ENCODE results near the gene AP3S2.
"Not testable (repeated sequence)": the region's sequence is repeated elsewhere in the genome, so short reads cannot be mapped to it uniquely, and the experiment has no call there.

Gene AP3S2

DNA sequence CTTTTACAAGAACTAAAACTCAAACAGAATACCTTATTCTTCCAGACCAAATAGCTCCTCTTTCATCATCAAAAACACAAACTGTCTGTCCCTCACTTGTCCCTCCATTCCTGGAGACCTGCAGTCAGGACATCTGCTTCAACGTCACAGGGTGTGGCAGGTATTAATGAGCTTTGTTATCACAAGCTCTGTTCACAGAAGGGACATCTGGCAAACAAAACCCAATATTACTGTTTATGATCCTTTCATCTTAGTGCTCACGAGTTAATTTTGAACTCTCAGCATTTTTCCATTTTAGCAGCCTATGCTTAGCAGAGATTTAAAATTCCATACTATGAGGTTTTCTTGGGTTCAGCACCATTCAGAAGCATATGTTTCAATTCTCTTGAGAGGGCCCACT lies 32.9 kb downstream of the AP3S2 start:
- Histone ChIP-seq H2AFZ (no peak overlapping the region), H3K36me3 (ENCODE audit: control insufficient read depth, insufficient read depth, low read length) (no peaks in the 10 kb centered on the region), H3K27ac (no peak overlapping the region), H3K9ac (no peak overlapping the region), H3K4me2 (ENCODE audit: low read length) (no peak overlapping the region), H3K4me3 (ENCODE audit: low read depth, low read length) (no peak overlapping the region), H3K79me2 (no peaks in the 10 kb centered on the region), H3K27me3 (ENCODE audit: control insufficient read depth, insufficient read depth, low read length) (no peaks in the 10 kb centered on the region), H3K4me1 (peaks cover 3% of the 10 kb centered on the region), H3K9me3 (ENCODE audit: control insufficient read depth, low read length) (no peaks in the 10 kb centered on the region)
- TF ChIP-seq, protein P1, sequence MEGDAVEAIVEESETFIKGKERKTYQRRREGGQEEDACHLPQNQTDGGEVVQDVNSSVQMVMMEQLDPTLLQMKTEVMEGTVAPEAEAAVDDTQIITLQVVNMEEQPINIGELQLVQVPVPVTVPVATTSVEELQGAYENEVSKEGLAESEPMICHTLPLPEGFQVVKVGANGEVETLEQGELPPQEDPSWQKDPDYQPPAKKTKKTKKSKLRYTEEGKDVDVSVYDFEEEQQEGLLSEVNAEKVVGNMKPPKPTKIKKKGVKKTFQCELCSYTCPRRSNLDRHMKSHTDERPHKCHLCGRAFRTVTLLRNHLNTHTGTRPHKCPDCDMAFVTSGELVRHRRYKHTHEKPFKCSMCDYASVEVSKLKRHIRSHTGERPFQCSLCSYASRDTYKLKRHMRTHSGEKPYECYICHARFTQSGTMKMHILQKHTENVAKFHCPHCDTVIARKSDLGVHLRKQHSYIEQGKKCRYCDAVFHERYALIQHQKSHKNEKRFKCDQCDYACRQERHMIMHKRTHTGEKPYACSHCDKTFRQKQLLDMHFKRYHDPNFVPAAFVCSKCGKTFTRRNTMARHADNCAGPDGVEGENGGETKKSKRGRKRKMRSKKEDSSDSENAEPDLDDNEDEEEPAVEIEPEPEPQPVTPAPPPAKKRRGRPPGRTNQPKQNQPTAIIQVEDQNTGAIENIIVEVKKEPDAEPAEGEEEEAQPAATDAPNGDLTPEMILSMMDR (IDR thresholded peaks at IDR 0.05) = no peak

DNA sequence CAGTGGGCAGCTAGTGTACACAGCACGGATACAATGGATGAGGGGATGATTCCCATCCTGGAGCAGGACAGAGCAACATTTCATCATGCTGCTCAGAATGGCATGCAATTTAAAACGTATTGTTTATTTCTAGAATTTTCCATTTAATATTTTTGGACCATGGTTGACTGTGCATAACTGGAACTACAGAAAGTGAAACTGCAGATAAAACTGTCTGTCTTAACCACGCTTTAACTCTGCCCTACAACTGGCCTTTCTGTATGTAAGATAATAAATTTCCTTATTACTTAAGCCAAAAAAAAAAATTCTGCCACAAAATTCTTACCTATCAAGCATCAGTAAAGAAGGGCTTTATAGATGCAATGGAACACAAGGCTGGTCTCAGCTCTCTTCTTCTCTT lies 33.4 kb downstream of the AP3S2 start:
- no peak overlapping the region for H3K4me3 ChIP-seq (ENCODE audit: low read depth, low read length)
- no peak overlapping the region for H2AFZ ChIP-seq
- H3K27me3 ChIP-seq (ENCODE audit: control insufficient read depth, insufficient read depth, low read length) = no peaks in the 10 kb centered on the region
- no peaks in the 10 kb centered on the region for H3K79me2 ChIP-seq
- no peak overlapping the region for H3K4me2 ChIP-seq (ENCODE audit: low read length)
- no peaks in the 10 kb centered on the region for H3K9me3 ChIP-seq (ENCODE audit: control insufficient read depth, low read length)
- TF ChIP-seq, protein P1 (IDR thresholded peaks at IDR 0.05) = no peak
- no peaks in the 10 kb centered on the region for H3K36me3 ChIP-seq (ENCODE audit: control insufficient read depth, insufficient read depth, low read length)
- no peak overlapping the region for H3K9ac ChIP-seq
- peaks cover 3% of the 10 kb centered on the region for H3K4me1 ChIP-seq
- no peak overlapping the region for H3K27ac ChIP-seq

DNA sequence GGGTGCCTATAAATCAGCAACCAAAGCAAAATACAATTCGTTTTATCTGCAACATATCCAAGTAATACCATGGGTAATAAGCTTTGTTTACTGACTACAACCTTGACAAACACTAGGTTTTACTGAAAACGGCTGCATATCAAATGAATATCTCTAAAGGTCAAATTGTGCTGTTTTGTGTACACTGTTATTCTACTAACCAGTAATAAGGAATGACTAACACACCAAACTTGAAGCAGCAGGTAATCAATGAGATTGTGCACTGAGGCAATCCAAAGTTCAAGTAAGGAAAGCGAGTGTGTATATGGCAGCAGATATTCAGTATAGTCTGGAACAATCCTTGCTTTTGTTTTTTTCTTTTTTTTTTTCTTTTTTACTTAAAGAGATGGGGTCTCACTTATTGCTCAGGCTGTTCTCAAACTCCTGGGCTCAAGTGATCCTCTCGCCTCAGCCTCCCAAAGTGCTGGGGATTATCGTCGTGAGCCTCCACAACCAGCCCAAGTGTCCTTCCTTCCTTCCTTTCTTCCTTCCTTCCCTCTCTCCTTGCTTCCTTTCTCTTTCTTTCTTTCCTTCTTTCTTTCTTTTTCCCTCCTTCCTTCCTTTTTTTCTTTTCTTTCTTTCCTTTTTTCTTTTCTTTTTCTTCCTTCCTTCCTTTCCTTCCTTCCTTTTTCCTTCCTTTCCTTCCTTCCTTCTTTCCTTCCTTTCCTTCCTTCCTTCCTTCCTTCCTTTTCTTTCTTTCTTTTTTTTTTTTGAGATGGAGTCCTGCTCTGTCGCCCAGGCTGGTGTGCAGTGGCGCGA lies 34.9 kb downstream of the AP3S2 start:
- no peak overlapping the region for H3K9ac ChIP-seq
- TF ChIP-seq, protein P1 (IDR thresholded peaks at IDR 0.05) = no peak
- no peaks in the 10 kb centered on the region for H3K9me3 ChIP-seq (ENCODE audit: control insufficient read depth, low read length)
- H3K36me3 ChIP-seq (ENCODE audit: control insufficient read depth, insufficient read depth, low read length) = no peaks in the 10 kb centered on the region
- H3K4me3 ChIP-seq (ENCODE audit: low read depth, low read length) = no peak overlapping the region
- H3K4me1 ChIP-seq = peaks cover 3% of the 10 kb centered on the region
- no peak overlapping the region for H3K27ac ChIP-seq
- H3K79me2 ChIP-seq = no peaks in the 10 kb centered on the region
- H3K4me2 ChIP-seq (ENCODE audit: low read length) = no peak overlapping the region
- no peak overlapping the region for H2AFZ ChIP-seq
- no peaks in the 10 kb centered on the region for H3K27me3 ChIP-seq (ENCODE audit: control insufficient read depth, insufficient read depth, low read length)

DNA sequence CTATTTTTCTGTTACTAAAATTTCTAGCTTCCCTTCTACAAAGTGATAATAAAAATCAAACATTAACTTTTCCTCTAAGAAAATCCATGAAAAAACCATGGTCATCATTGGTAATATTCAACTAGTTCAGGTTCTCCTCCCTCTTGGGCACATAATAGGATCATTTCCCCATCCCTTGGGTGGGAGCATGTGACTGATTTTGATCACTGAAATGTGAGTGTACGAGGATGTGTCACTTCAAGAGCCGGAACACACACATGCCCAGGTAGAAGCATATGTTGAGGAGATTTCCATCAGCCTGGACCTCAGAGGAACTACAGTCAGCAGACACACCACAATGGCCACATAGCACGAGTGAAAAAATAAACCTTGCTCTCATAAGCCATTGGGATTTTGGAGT lies 36.1 kb downstream of the AP3S2 start:
- H3K36me3 ChIP-seq (ENCODE audit: control insufficient read depth, insufficient read depth, low read length) = no peaks in the 10 kb centered on the region
- H3K4me1 ChIP-seq = no peaks in the 10 kb centered on the region
- H3K79me2 ChIP-seq = no peaks in the 10 kb centered on the region
- no peak overlapping the region for H3K4me2 ChIP-seq (ENCODE audit: low read length)
- TF ChIP-seq, protein P1 (IDR thresholded peaks at IDR 0.05) = no peak
- no peak overlapping the region for H3K9ac ChIP-seq
- H2AFZ ChIP-seq = no peak overlapping the region
- no peak overlapping the region for H3K27ac ChIP-seq
- no peak overlapping the region for H3K4me3 ChIP-seq (ENCODE audit: low read depth, low read length)
- no peaks in the 10 kb centered on the region for H3K27me3 ChIP-seq (ENCODE audit: control insufficient read depth, insufficient read depth, low read length)
- no peaks in the 10 kb centered on the region for H3K9me3 ChIP-seq (ENCODE audit: control insufficient read depth, low read length)

DNA sequence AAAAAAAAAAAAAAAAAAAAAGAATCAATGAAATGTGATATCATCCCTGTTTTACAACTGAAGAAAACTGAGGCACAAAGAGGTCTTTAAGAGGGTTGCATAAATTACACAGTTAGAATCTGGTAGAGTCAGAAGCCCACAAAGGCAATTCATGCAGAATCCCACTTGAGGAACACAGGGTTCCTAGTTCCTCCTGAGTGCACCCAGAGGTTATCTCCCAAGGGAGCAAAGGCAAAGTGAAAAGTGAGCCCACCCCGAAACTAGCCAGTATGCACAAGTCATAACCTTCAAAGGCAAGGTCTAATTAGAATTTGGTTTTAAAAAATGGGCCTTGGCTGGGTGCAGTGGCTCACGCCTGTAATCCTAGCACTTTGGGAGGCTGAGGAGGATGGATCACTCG lies 37.8 kb downstream of the AP3S2 start:
- no peaks in the 10 kb centered on the region for H3K79me2 ChIP-seq
- H2AFZ ChIP-seq = no peak overlapping the region
- H3K4me2 ChIP-seq (ENCODE audit: low read length) = no peak overlapping the region
- no peak overlapping the region for H3K9ac ChIP-seq
- no peaks in the 10 kb centered on the region for H3K9me3 ChIP-seq (ENCODE audit: control insufficient read depth, low read length)
- H3K4me3 ChIP-seq (ENCODE audit: low read depth, low read length) = no peak overlapping the region
- no peak overlapping the region for H3K27ac ChIP-seq
- no peaks in the 10 kb centered on the region for H3K36me3 ChIP-seq (ENCODE audit: control insufficient read depth, insufficient read depth, low read length)
- TF ChIP-seq, protein P1 (IDR thresholded peaks at IDR 0.05) = no peak
- H3K4me1 ChIP-seq = no peaks in the 10 kb centered on the region
- no peaks in the 10 kb centered on the region for H3K27me3 ChIP-seq (ENCODE audit: control insufficient read depth, insufficient read depth, low read length)

DNA sequence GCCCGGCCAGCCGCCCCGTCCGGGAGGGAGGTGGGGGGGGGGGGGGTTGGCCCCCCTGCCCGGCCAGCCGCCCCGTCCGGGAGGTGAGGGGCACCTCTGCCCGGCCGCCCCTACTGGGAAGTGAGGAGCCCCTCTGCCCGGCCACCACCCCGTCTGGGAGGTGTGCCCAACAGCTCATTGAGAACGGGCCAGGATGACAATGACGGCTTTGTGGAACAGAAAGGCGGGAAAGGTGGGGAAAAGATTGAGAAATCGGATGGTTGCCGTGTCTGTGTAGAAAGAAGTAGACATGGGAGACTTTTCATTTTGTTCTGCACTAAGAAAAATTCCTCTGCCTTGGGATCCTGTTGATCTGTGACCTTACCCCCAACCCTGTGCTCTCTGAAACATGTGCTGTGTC lies 38.9 kb downstream of the AP3S2 start:
- not testable (repeated sequence) for H3K79me2 ChIP-seq; H3K4me1 ChIP-seq; H3K27me3 ChIP-seq (ENCODE audit: control insufficient read depth, insufficient read depth, low read length); H3K27ac ChIP-seq; H3K9ac ChIP-seq; H2AFZ ChIP-seq; H3K9me3 ChIP-seq (ENCODE audit: control insufficient read depth, low read length); H3K36me3 ChIP-seq (ENCODE audit: control insufficient read depth, insufficient read depth, low read length); H3K4me2 ChIP-seq (ENCODE audit: low read length); H3K4me3 ChIP-seq (ENCODE audit: low read depth, low read length)

All from parathyroid adenoma (tissue), 2 donors.